GM12878 (cell line): ENCODE results near the gene CANT1. TPM values are rescaled to one million over a fixed set of nuclear protein-coding genes. Genes with fewer than 3 reads are reported as not detected.

Source experiments
- ATAC-seq: fragments of 200-7000 bp; cut with Tn5 transposase; 3 replicates; pipeline ENCODE4 v1.9.1; 2020; ENCODE audit warnings: mild to moderate bottlenecking, moderate library complexity
- BruUV-seq: library from RNA; stranded (reverse); fragments of 400-500 nt; replicated peaks from 2 replicates; lab custom pipeline; 2021; lab: Mats Ljungman, UMichigan
- CTCF ChIA-PET: fragments of 300-600 bp; sonication (Branson Sonifier 250); formaldehyde crosslinking; extraction: SDS; loops from one replicate; lab custom pipeline; 2021; ENCODE audit warnings: inconsistent platforms; lab: Yijun Ruan, JAX
- POLR2A ChIA-PET: fragments of 350-600 bp; formaldehyde crosslinking; extraction: SDS; loops from one replicate; lab custom pipeline; 2021; ENCODE audit warnings: inconsistent platforms; lab: Charles Lee
- RAD21 ChIA-PET: fragments of 300-600 bp; sonication (Branson Sonifier 250); formaldehyde crosslinking; loops from one replicate; lab custom pipeline; 2023; ENCODE audit warnings: antibody characterized with exemption; ENCODE audit not compliant: unreplicated experiment; lab: Charles Lee
- SMC1A ChIA-PET: fragments of 300-600 bp; sonication (Branson Sonifier 250); formaldehyde crosslinking; loops from one replicate; lab custom pipeline; 2023; ENCODE audit not compliant: unreplicated experiment, uncharacterized antibody; lab: Charles Lee
- DNase-seq: peaks from one replicate; pipeline ENCODE4 v3.0.0-alpha.2; 2011; ENCODE audit warnings: low read depth, low spot score
- FAIRE-seq: peaks from 3 replicates; lab custom pipeline; 2011; peaks lifted over from hg19 to GRCh38; lab: Jason Lieb, UNC
- H2AFZ ChIP-seq: 2 replicates; pipeline ENCODE4 v1.6.0; 2011; ENCODE audit warnings: low read depth, low read length, control low read depth; ENCODE audit not compliant: control insufficient read depth
- H3K27ac ChIP-seq: 2 replicates; pipeline ENCODE4 v1.5.1; 2011; ENCODE audit warnings: control low read depth; ENCODE audit not compliant: control insufficient read depth, insufficient read depth
- H3K27me3 ChIP-seq, 2 experiments: replicated peaks in 1 of 2; 2 replicates each; pipeline versions ENCODE4 v1.6.0 to v1.6.1; 2011; ENCODE audit warnings: low read length in 1 of 2; ENCODE audit not compliant: control insufficient read depth in 2 of 2, insufficient read depth in 2 of 2
- H3K36me3 ChIP-seq, 2 experiments: 2 replicates each; pipeline ENCODE4 v1.5.1; 2011; ENCODE audit warnings: low read length in 1 of 2; ENCODE audit not compliant: control insufficient read depth in 2 of 2, insufficient read depth in 2 of 2
- H3K4me1 ChIP-seq: 2 replicates; pipeline ENCODE4 v1.6.1; 2011; ENCODE audit warnings: mild to moderate bottlenecking, low read length, moderate library complexity, mixed read lengths; ENCODE audit not compliant: control insufficient read depth, insufficient read depth
- H3K4me2 ChIP-seq: 2 replicates; pipeline ENCODE4 v1.6.0; 2011; ENCODE audit warnings: control low read depth; ENCODE audit not compliant: control insufficient read depth, insufficient read depth
- H3K4me3 ChIP-seq: fragments of 200-600 bp; sonication (generic); 2 replicates; pipeline ENCODE4 v1.5.1; 2016
- H3K79me2 ChIP-seq: 2 replicates; pipeline ENCODE4 v1.6.0; 2011; ENCODE audit warnings: low read length; ENCODE audit not compliant: control insufficient read depth, insufficient read depth
- H3K9ac ChIP-seq: 2 replicates; pipeline ENCODE4 v1.8.0; 2011; ENCODE audit warnings: low read length, control low read depth, mixed read lengths; ENCODE audit not compliant: control insufficient read depth, insufficient read depth
- H3K9me3 ChIP-seq: replicated peaks from 3 replicates; pipeline ENCODE4 v1.5.1; 2011; ENCODE audit warnings: mild to moderate bottlenecking, low read length; ENCODE audit not compliant: control insufficient read depth, insufficient read depth
- H4K20me1 ChIP-seq: 2 replicates; pipeline ENCODE4 v1.6.0; 2011; ENCODE audit not compliant: control insufficient read depth, insufficient read depth
- BCLAF1 ChIP-seq: fragments of 450-650 bp; IDR thresholded peaks from 2 replicates; pipeline ENCODE4 v1.6.1; 2017; ENCODE audit warnings: antibody characterized with exemption, mild to moderate bottlenecking, moderate library complexity
- CBX3 ChIP-seq: fragments of 200-600 bp; sonication (generic); IDR thresholded peaks from 2 replicates; pipeline ENCODE4 v1.6.1; 2016; ENCODE audit warnings: low read depth, borderline replicate concordance
- CREB1 ChIP-seq: IDR thresholded peaks from 2 replicates; pipeline ENCODE4 v1.6.1; 2012; ENCODE audit warnings: low read depth, mild to moderate bottlenecking, inconsistent platforms
- EGR1 ChIP-seq, 2 experiments: IDR thresholded peaks; 1 replicate in 1 of 2; 2 replicates in 1 of 2; pipeline ENCODE4 v1.6.1; 2011 to 2012; ENCODE audit warnings: low read depth in 2 of 2, low read length in 2 of 2, borderline replicate concordance in 1 of 2, mild to moderate bottlenecking in 1 of 2, moderate library complexity in 1 of 2
- IKZF2 ChIP-seq, 2 experiments: fragments of 450-650 bp; IDR thresholded peaks; 2 replicates each; pipeline ENCODE4 v1.6.1; 2017; ENCODE audit warnings: mild to moderate bottlenecking in 2 of 2, moderate library complexity in 2 of 2
- IRF5 ChIP-seq: fragments of 450-650 bp; IDR thresholded peaks from 2 replicates; pipeline ENCODE4 v1.6.1; 2017; ENCODE audit warnings: borderline replicate concordance
- KLF5 ChIP-seq: fragments of 450-650 bp; IDR thresholded peaks from 2 replicates; pipeline ENCODE4 v1.6.1; 2014; ENCODE audit warnings: mild to moderate bottlenecking; ENCODE audit not compliant: partially characterized antibody
- NFYA ChIP-seq: IDR thresholded peaks from 2 replicates; pipeline ENCODE4 v1.6.1; 2011; ENCODE audit warnings: low read depth, mild to moderate bottlenecking, low read length, improper control_type of control experiment, borderline replicate concordance
- PKNOX1 ChIP-seq: fragments of 450-650 bp; IDR thresholded peaks from 2 replicates; pipeline ENCODE4 v1.6.1; 2016; ENCODE audit warnings: mild to moderate bottlenecking
- POLR2AphosphoS5 ChIP-seq: IDR thresholded peaks from 2 replicates; pipeline ENCODE4 v1.6.1; 2011; ENCODE audit warnings: mild to moderate bottlenecking, low read length, inconsistent platforms
- RFX5 ChIP-seq: IDR thresholded peaks from 2 replicates; pipeline ENCODE4 v1.6.1; 2011; ENCODE audit warnings: low read depth, low read length, improper control_type of control experiment
- USF1 ChIP-seq: IDR thresholded peaks from 2 replicates; pipeline ENCODE4 v1.6.1; 2011; ENCODE audit warnings: borderline replicate concordance, low read depth, mild to moderate bottlenecking, moderate library complexity, mixed read lengths, low read length; ENCODE audit not compliant: insufficient read depth; ENCODE audit errors: extremely low read length
- ZNF274 ChIP-seq: IDR thresholded peaks from one replicate; pipeline ENCODE4 v1.8.0; 2011; ENCODE audit not compliant: insufficient read length, insufficient read depth
- ZNF384 ChIP-seq: IDR thresholded peaks from 2 replicates; pipeline ENCODE4 v1.6.1; 2012; ENCODE audit warnings: low read depth, mild to moderate bottlenecking, low read length, improper control_type of control experiment, borderline replicate concordance
- WGBS: methylation state at CpG from one replicate; pipeline ENCODE4 v1.1.6; 2016; ENCODE audit warnings: low lambda C conversion rate; ENCODE audit not compliant: insufficient replicate concordance, insufficient coverage; ENCODE audit errors: missing lambda C conversion rate; 5-methylcytosine and 5-hydroxymethylcytosine counted together
- in situ Hi-C: fragments of 300-500 bp; cut with MboI; formaldehyde crosslinking; loops from 9 replicates; pipeline ENCODE4 v1.14.3; 2018; ENCODE audit warnings: mixed read lengths
- intact Hi-C: fragments of 100-400 bp; cut with micrococcal nuclease; formaldehyde crosslinking; loops from one replicate; pipeline ENCODE4 v1.14.2; 2022; ENCODE audit not compliant: unreplicated experiment
- polyA plus RNA-seq, 11 experiments: library from polyadenylated mRNA; depleted of rRNA in 4 of 11; unstranded in 6 of 11; stranded (reverse) in 5 of 11; fragments of >200 nt; fragmentation: Nextera tagmentation in 4 of 11; fragmentation: Illumina TruSeq in 1 of 11; extraction: Ambion mirVana in 4 of 11; extraction: Trizol in 1 of 11; gene quantifications; 1 replicate in 1 of 11; 2 replicates in 10 of 11; pipeline versions ENCODE4 v1.2.1 to v1.2.3, GENCODE V29; 2011 to 2016; ENCODE audit warnings: inconsistent platforms in 2 of 11, missing spikeins in 2 of 11, low read depth in 1 of 11
- total RNA-seq, 4 experiments: library from RNA; depleted of rRNA in 3 of 4; stranded (reverse); fragments of >200 nt in 3 of 4; fragmentation: Illumina TruSeq in 1 of 4; extraction: Trizol in 1 of 4; gene quantifications; 2 replicates each; pipeline versions ENCODE4 v1.2.1 to v1.2.3, GENCODE V29; 2013 to 2021

CANT1 gene
- total and polyA plus RNA-seq, 10 of the 15 experiments (the other 5 are each of a cell fraction or from before 2014, with no cell fraction given): 2.2 to 59.2 (median 20.2) TPM

GRCh38 chr17:79024901-79025737 lies 15.6 kb upstream of the CANT1 start:
- RAD21 ChIA-PET: no interaction called here
- no peaks in the 10 kb centered on the region for H4K20me1 ChIP-seq
- intact Hi-C loops (no loop called here), in situ Hi-C loops (no loop called here)
- SMC1A ChIA-PET: interaction anchor here (2.5 kb wide), 1 partner anchor 16 kb away, joined by 10 read pairs; no protein-coding TSS in a partner anchor
- BruUV-seq: no TSS peak
- no peaks in the 10 kb centered on the region for H3K79me2 ChIP-seq
- H3K36me3 ChIP-seq: no peaks in the 10 kb centered on the region
- ATAC-seq (no peak), FAIRE-seq (no peak), DNase-seq (no peak)
- H3K4me1 ChIP-seq: no peaks in the 10 kb centered on the region
- H3K27me3 ChIP-seq: peaks cover 22 to 24% of the 10 kb centered on the region in 2 experiments
- H2AFZ ChIP-seq: no peak overlapping the region
- no peak overlapping the region for H3K27ac ChIP-seq
- no peaks in the 10 kb centered on the region for H3K9me3 ChIP-seq
- TF ChIP-seq POLR2AphosphoS5 (no peak), ZNF384 (no peak), NFYA (no peak), IKZF2 (IDR thresholded peaks at IDR 0.05) (no peak), ZNF274 (no peak), BCLAF1 (no peak), CREB1 (no peak), CBX3 (no peak), IRF5 (no peak), RFX5 (no peak), USF1 (no peak), KLF5 (no peak), EGR1 (IDR thresholded peaks at IDR 0.05; ENCODE audit: borderline replicate concordance in 1 of 2, low read depth in 2 of 2, low read length in 2 of 2) (no peak), PKNOX1 (no peak)
- H3K9ac ChIP-seq: no peak overlapping the region
- POLR2A ChIA-PET: interaction anchor here (0.7 kb wide), 1 partner anchor 664 kb away, joined by 3 read pairs; no protein-coding TSS in a partner anchor
- CTCF ChIA-PET: no interaction called here
- H3K4me3 ChIP-seq: no peak overlapping the region
- no peak overlapping the region for H3K4me2 ChIP-seq
- WGBS: 32% methylated on average over 27 of the region's 31 CpGs
